Stimulated activated CD8-positive, alpha-beta memory T cell treated with anti-CD3 and anti-CD28 coated beads, Interleukin-12 subunit alpha, Interleukin-12 subunit beta, amount 100 ng/mL, for 24 hours (primary cell): ENCODE measurements around the gene VGF.
"Not testable (repeated sequence)": the region's sequence is repeated elsewhere in the genome, so short reads cannot be mapped to it uniquely, and the experiment has no call there.

Experiments
- DNase-seq: peaks from one replicate; pipeline ENCODE4 v3.0.0-alpha.2; 2020; ENCODE audit errors: extremely low read depth

The VGF gene

GRCh38 chr7:101137651-101138212, 27.6 kb downstream of the VGF start:
- DNase-seq: no peak

- no peak for DNase-seq
Observed at GRCh38 chr7:101134399-101134980, 30.9 kb downstream of the VGF start.

DNA sequence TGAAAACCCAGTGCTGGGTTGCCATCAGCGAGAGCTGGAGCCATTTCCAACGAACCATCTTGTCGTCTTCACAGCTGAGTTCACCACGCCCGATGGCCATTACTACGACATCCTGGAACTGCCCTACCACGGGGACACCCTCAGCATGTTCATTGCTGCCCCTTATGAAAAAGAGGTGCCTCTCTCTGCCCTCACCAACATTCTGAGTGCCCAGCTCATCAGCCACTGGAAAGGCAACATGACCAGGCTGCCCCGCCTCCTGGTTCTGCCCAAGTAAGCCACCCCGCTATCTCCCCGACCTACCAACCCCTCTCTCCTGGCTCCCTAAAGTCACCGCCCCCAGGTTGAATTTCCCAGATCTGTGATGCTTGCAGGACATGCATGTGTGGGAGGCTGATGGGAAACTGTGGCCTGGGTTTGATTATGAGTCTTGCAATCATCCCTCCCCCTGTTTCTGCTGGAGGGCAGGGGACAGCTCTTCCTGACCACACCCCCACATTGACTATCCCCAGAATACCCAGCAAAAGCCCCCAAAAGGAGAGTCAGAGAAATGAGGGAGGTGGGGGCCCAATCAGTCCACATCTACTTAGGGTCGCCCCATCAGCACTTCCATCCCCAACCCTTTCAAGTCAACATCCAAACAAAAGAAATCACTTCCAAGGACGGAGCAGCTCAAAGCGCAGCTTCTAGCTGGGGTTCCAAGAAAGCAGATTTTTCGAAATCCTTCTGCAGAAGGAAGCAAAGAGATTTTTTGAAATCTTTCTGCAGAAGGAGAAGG, 31.6 kb downstream of the VGF start:
- DNase-seq: no peak

DNA sequence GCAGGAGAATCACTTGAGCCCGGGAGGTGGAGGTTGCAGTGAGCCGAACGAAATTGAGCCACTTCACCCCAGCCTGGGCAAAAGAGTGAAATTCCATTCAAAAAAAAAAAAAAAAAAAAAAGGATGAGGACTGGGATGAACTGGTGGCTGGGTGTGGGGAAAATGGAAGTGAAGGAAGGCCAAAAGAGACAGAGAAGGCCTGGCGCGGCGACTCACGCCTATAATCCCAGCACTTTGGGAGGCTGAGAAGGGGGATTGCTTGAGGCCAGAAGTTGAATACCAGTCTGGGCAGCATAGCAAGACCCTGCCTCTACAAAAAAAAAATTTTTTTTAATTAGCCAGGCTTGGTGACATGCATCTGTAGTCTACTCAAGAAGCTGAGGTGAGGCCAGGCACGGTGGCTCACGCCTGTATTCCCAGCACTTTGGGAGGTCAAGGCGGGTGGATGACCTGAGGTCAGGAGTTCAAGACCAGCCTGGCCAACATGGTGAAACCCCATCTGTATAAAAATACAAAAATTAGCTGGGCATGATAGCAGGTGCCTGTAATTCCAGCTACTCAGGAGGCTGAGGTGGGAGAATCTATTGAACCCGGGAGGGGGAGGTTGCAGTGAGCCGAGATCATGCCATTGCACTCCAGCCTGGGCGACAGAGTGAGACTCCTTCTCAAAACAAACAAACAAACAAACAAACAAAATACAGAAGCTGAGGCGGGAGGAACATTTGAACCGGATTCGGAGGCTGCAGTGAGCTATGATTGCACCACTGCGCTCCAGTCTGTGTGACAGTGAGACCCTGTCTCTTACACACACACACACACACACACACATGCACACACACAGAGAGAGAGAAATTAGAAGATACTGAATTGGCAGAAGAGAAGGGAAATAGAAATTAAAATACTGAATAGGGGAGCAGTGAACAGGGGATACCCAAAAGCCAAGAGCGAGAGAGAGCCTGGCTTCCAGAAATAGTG, 32.5 kb downstream of the VGF start:
- DNase-seq: not testable (repeated sequence)

DNA sequence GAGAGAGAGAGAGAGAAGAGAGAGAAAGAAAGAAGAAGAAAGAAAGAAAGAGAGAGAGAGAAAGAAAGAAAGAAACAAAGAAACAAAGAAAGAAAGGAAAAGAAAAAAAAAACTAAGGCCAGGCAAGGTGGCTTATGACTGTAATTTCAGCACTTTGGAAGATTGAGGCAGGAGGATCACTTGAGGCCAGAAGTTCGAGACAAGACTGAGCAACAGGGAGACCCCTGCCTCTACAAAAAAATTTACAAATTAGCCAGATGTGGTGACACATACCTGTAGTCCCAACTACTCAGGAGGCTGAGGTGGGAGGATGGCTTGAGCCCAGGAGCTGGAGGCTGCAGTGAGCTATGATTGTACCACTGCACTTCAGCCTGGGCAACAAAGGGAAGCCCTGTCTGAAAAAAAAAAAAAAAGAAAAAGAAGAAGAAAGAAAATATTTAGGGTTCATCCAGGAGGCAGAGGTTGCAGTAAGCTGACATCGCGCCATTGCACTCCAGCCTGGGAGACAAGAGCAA, 35.7 kb downstream of the VGF start:
- no peak for DNase-seq

- no peak for DNase-seq
Observed at GRCh38 chr7:101128040-101128834, 37.1 kb downstream of the VGF start.

DNA sequence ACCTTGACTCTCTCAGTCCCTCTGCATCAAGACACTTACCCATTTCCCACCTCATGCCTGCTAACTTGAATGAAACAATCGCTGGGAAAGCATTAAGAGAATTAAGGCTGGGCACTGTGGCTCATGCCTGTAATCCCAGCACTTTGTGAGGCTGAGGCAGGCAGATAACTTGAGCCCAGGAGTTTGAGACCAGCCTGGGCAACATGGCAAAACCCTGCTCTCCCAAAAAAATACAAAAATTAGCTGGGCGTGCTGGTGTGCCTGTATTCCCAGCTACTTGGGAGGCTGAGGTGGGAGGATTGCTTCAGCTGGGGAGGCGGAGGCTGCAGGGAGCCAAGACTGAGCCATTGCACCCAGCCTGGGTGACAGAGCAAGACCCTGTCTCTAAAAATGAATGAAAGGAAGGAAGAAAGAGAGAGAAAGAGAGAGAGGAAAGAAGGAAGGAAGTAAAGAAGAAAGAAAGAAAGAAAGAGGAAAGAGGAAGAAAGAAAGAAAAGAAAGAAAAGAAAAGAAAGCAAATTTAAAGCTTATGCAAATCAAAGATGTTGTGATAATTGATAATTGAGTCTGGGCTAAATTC, 37.8 kb downstream of the VGF start:
- no peak for DNase-seq

GRCh38 chr7:101126651-101127459, 38.5 kb downstream of the VGF start, which contains the start of gene SERPINE1:
TSS of gene SERPINE1 (plus strand) at chr7:101127104. CDS start at chr7:101128394, 1,290 bp downstream.
- DNase-seq: no peak

DNA sequence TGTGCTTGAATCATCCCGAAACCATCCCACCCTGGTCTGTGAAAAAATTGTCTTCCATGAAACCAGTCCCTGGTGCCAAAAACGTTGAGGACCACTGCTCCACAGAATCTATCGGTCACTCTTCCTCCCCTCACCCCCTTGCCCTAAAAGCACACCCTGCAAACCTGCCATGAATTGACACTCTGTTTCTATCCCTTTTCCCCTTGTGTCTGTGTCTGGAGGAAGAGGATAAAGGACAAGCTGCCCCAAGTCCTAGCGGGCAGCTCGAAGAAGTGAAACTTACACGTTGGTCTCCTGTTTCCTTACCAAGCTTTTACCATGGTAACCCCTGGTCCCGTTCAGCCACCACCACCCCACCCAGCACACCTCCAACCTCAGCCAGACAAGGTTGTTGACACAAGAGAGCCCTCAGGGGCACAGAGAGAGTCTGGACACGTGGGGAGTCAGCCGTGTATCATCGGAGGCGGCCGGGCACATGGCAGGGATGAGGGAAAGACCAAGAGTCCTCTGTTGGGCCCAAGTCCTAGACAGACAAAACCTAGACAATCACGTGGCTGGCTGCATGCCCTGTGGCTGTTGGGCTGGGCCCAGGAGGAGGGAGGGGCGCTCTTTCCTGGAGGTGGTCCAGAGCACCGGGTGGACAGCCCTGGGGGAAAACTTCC, 39.2 kb downstream of the VGF start:
- no peak for DNase-seq

DNA sequence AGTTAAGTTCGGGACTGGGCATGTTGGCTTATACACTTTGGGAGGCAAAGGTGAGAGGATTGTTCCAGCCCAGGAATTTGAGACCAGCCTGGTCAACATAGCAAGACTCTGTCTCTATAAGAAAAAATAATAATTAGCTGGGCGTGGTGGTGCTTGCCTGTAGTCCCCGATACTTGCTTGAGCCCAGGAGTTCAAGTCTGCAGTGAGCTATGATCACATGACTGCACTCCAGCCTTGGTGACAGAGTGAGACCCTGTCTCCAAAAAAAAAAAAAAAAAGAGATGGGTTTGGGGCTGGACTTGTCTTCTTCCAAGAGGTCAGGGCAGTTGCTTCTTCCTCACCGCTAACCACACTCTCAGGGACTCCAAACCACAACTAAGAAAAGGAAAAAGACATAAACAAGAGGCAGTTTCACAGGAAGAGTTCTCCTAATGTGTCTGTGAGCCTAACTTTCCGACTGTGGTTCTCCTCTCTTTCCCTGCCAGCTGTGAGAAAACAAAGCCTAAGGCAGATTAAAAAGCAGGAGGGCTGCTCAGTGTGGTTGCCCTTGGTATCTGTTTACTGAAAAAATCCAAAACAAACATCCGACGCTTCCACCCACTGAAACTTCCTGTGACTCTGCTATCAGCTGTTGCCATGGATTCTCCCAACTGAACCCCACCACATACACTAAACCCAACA, 40.9 kb downstream of the VGF start:
- DNase-seq: no peak

DNA sequence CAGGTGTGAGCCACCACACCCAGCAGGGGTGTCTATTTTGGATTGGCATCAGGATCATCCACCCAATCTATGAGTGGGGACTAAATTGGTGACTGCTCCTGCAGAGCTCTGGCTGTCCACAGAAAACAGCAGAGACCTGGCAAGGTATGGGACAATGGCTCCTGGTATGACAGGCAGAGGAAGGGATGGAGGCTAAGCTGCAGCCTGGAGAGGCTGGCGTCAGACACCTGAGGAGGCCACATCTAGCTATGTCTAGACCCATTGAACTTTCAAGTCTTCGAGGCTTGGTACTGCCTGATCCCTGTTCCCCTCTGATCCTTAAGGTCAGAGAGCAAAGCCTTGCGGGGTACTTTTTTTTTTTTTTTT, 41.7 kb downstream of the VGF start:
- DNase-seq: no peak

GRCh38 chr7:101122933-101123702, 42.3 kb downstream of the VGF start:
- no peak for DNase-seq

DNA sequence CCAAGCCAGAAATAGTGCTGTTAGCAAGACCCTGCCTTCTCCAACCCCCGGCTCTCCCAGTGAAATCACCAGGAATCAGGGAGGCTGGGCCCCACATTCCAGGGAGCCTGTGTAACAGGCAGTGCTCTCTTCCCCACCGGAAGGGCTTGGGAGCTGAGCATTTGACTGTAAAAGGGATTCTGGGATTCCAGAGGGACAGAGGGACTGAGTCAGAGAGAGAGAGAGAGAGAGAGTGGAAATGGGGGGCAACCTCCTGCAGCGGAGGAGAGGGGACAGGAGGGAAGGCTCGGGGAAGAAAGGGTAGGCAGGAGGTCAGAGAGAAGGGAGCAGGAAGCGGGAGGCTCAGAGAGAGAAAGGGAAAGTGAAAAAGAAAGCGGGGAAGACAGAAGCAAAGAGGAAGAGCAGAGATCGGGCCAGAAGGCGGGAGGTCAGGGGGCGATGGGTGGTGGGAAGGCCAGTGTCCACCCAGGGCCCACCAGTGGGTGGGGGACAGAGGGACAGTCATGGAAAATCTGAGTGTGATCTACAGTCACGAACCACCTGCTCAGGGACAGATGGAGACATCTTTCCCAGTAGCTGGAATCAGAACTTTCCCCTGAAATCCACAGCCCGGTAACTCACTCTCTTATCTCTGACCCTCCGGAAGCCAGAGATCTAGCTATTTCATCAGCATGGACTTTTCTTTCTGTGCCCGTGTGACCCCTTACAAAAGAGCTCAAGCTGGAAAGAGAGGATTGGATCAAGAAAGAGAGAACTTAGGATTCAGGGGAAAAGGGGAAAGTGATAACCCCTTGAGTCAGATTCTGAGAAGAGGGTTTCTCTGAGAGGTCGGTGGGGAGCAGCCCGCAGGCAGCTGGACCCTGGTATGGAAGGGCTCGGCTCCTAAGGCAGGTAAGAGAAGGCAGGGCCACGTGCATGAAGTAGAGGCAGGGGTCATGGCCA, 43.1 kb downstream of the VGF start:
- no peak for DNase-seq

DNA sequence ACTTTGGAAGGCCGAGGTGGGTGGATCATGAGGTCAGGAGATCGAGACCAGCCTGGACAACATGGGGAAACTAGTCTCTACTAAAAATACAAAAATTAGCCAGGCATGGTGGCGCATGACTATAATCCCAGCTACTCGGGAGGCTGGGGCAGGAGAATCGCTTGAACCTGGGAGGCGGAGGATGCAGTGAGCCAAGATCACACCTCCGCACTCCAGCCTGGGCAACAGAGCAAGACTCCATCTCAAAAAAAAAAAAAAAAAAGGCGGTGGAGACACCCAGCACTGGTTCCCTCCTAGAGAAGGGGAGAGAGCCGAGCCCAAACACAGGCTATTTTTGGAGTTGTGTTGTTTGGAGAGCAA, 43.8 kb downstream of the VGF start:
- DNase-seq: not testable (repeated sequence)

DNA sequence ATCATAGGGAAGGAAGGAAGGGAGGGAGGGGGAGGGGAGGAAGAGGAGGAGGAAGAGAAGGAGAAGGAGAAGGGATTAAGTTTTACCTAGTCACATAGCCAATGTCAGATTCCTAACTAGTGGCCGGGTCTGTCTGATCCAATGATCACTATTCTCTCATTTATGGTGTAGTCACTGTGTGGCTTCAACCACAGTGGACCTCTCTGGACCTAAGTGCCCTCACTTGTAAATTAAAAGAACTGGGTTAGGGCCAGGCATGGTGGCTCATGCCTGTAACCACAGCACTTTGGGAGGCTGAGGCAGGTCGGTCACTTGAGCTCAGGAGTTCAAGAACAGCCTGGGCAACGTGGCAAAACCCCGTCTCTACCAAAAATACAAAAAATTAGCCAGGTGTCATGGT, 45.1 kb downstream of the VGF start:
- no peak for DNase-seq

- no peak for DNase-seq
Observed at GRCh38 chr7:101119876-101120275, 45.5 kb downstream of the VGF start.

- DNase-seq: no peak
Observed at GRCh38 chr7:101118856-101119255, 46.5 kb downstream of the VGF start.
